HG03521 (cell line): ENCODE data around the gene LRRC71.
"Not testable (repeated sequence)": the region's sequence is repeated elsewhere in the genome, so short reads cannot be mapped to it uniquely, and the experiment has no call there.

Experiments
- ATAC-seq: cut with Tn5 transposase; IDR thresholded peaks from one replicate; pipeline ENCODE4 v1.9.1; 2021; ENCODE audit warnings: mild to moderate bottlenecking, moderate library complexity; ENCODE audit not compliant: unreplicated experiment

LRRC71 gene

GRCh38 chr1:156926695-156927094 is 6.3 kb downstream of the LRRC71 start:
- not testable (repeated sequence) for ATAC-seq

- ATAC-seq: no peak
Measured at GRCh38 chr1:156927215-156928042, 7.0 kb downstream of the LRRC71 start.

DNA sequence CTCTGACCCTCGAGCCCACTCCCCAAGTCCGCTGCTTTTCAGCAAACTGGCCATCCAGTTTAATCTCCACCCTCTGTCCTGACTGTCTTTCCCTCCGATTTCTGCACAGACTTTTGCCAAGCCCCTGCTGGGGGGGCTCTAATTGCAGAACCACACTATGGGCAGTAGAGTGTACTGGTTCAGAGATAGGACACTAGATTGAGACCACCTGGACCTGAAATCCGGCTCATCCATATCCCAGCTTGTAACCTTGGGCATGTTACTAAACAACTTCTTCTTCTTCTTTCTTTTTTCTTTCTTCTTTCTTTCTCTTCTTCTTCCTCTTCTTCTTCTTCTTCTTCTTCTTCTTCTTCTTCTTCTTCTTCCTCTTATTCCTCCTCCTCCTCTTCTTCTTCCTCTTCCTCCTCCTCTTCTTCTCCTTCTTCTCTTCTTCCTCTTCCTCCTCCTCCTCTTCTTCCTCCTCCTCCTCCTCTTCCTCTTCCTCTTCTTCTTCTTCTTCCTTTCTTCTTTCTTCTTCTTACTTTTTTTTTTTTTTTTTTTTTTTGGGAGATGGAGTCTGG is 7.7 kb downstream of the LRRC71 start:
- ATAC-seq: no peak

DNA sequence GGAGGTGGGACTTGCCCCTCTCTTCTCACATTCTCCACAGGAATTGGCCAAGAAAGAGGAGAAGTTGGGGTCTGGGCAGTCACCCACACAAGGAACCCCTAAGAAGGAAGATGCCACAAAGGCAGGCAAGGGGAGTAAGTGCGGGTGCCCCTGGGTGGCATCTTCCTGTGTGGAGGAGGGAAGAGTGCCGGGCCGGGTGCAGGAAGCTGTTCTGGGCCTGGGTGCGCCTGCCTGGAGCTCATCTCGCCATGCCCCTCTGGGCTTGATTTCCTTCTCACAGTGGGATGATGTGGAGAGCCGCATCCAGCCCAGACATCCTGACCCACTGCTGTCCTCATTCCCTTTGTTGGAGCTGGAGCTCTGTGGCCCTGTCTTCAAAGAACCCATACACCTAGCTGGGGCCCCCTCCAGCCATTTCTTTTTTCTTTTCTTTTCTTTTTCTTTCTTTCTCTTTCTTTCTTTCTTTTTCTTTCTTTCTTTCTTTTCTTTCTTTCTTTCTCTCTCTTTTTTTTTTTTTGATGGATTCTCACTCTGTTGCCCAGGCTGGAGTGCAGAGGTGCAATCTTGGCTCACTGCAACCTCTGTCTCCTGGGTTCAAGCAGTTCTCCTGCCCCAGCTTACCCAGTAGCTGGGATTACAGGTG is 9.3 kb downstream of the LRRC71 start:
- ATAC-seq: no peak

DNA sequence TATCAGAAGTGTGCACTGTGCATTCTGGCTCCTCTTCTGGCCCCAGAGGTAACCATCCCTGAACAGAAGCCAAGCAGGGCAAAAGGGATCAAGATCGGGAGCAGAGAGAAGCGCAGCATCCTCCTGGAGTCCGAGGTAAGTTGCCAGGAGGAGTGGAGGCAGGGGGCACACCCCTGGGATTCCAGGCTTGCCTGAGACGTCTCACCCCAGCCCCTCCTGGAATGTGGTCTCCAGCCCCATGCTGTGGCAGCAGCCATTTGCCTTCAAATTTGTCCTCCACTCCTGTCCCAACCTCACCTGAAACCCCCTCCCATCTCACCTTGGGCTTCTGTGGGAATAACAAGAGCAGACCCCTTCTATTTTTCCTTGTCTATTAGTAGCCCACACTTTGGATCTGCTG is 10.1 kb downstream of the LRRC71 start:
- ATAC-seq: no peak

DNA sequence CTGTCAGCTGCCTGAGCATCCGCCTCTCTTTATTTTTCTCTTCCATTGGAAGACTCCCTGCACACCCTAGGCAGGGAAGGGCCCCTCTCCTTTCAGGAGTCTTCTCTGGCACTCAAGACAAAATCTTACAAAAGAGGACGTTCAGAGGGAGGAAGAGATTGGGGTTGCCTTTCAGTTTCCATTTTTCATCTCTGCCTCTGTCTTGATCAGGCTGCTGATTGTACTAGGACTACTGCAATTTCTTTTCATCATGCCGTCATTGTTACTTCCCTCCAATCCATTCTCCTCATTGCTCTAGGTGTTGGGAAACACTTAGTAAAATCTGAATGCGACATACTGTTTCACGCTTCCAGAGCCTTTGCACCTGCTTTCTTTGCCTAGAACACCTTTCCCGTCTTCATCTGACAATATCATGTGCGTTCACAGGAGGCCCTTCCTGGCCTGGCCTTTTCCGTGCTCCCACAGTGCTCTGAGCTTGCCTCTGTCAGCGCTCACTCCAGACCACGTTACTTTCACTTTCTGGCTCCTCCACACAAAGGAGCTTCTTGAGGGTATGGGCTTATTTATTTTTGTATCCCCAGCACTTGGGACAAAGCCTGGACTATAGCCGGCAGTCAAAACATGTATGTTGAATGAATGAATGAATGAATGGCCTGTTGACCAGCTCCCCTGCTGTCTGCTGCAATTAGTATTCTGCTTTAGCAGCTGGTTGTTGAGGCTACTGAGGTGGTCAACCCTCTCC is 10.9 kb downstream of the LRRC71 start:
- no peak for ATAC-seq

DNA sequence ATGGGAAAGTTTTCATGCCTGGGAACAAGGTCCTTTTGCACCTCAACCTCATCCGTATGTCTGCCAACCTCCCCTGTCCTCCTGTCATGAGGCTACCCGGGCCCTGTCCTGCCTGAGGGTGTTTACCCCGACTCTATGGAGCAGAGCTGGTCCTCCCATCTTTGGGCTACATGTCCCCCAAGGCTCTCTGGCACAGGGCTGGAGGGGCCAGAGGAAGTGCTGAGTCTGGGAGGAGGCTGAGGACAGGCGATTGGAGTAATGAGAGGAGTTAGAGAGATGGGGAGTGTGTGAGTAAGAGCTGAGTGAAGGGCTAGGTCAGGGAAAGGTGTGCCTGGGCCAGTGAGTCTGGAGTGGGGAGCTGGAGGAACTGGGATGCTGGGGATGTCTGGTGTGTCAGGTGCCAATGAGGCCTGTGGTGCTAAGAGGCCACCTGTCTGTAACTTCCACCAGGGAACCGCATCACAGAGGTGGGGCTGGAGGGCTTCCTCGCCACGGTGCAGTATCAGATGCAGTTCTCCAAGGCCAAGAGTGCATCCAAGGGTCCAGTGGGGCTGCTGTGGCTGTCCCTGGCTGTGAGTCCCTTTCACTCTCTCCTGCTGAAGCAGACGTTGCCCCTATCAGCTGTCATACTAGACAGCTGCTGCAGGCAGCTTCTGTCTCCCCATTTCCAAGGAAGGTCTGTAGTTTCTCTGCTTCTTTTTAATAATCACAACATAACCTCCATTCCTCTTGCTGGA is 11.7 kb downstream of the LRRC71 start:
- ATAC-seq: no peak

DNA sequence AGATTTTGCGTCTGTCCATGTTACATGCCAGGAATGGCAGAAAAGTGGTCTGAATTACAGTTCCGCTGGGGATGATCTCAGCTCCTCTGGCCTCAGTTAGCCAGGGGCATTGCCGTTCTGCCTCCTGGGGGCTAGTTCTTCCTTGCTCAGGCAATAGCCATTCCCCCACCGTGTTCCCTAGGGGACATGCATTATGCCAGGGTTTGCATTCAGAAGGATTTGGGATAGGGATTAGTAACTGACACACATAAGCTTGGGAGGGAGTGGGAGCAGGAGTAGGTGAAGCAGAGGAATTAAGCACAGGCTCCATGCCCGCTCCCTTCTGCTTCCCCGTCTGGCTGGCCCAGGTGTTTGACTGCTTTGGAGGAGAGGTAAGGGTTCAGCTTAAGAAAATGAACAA is 12.7 kb downstream of the LRRC71 start:
- no peak for ATAC-seq

DNA sequence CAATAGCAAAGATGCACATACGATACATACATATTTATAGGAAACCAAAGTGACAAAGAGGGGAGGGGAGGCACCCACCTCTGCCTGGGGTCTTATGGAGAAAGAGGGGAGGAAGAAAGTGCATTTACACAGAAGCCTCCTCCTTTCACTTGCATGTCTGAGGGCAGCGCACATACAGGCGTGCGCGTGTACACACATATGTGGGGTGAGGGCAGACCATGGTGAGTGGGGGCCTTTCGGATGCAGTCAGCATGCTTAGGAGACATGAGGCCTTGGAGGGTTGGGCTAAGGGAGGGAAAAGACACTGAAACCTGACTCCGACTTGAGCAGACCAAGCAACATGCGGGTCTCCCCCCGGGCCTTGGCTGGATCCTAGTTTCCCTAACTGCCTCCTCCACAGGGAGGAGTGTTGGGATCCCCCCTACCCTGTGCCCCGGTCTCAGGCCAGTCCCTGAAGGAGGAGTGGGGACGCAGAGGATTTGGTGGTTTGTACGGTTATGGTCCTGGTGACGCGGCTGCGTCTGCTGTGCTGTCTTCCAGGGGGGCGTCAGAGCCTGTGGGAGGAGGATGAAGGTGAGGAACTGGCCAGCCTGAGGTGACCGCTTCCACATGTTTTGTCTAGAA is 15.2 kb downstream of the LRRC71 start:
- ATAC-seq: no peak

DNA sequence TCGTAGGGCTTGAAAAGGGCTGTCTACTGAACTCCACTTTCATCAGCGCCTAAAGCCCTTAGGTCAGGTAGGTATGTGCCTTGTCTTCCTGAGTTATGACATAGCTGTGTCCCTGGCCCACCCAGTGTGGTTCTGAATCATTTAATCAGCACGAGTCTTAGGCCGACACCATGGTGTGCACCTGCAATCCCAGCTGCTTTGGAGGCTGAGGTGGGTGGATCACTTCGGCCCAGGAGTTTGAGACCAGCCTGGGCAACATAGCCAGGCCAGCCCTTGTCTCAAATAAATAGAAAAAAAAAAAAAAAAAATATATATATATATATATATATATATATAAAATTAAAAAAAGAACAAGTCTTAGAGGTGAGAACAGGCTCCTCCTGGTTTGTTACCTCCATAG is 15.8 kb downstream of the LRRC71 start:
- no peak for ATAC-seq

DNA sequence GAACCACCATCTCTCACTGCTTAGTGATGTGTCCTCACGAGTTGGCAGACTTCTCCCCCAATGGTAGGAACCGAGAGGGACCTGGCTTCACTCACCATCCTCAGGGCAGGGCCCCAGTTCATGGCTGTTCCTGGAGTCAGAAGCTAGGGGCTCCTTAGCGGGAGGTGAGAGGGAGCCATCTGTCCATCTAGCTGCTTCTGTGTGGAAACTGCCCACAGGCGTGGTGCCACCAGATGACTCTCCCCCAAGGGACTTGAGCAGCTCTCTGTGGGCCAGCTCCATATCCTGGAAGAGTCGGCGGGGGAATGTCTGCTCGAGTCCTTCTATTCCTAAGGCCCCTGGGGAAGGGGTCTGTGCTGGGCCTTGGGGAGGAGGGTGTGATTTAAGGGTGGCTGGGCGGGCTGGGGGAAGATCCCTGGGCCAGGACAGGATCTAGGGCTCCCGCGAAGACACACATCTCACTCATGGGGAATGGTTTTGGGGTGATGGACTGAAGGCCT is 16.3 kb downstream of the LRRC71 start:
- no peak for ATAC-seq

- no peak for ATAC-seq
Measured at GRCh38 chr1:156937883-156938282, 17.5 kb downstream of the LRRC71 start.

DNA sequence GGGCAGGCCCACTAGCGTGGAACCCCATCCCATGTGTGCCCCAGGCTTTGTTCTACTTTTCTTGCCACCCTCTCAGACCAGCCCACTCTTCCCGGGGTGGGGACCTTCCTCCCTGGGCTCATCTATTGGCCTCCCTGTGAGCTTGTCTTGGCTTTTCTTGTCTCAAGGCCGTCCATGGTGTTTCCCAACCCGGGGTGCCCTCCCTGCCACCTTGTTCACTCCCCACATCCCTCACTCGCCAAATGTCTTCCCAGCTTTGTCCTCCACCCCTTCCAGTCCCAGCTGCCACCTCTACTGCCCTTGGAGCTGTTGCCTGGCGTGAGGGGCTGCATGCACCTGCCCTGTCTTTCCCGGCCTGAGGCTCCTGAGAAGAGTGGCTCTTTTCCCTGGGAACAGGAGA is 18.4 kb downstream of the LRRC71 start:
- no peak for ATAC-seq

DNA sequence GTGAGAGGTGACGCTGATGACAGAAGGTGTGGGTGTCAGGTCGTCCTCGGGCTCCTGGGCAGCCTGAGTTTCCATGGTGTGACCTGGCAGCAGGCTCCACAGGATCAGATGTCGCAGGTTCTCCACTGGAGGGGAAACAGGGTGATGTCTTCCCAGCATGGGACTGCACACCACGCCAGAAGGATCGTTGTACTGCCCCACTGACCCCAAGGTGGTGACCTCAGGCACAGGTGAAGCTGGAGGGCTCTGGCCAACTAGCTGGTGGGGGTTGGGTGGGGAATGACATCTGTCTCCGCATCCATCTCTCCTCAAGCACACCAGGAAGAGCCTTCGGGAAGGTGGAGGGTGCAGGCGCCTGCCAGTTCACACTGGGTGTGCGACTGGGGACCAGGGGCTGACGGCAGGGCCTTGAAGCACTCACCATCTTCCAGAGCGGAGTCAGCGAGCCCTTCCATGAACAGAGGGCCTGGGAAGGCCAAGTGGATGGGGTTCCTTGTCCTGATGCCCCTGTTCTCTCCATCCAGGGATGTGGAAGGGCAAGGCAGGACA is 19.4 kb downstream of the LRRC71 start:
- ATAC-seq: no peak

- ATAC-seq: no peak
Measured at GRCh38 chr1:156941675-156942074, 21.2 kb downstream of the LRRC71 start.

DNA sequence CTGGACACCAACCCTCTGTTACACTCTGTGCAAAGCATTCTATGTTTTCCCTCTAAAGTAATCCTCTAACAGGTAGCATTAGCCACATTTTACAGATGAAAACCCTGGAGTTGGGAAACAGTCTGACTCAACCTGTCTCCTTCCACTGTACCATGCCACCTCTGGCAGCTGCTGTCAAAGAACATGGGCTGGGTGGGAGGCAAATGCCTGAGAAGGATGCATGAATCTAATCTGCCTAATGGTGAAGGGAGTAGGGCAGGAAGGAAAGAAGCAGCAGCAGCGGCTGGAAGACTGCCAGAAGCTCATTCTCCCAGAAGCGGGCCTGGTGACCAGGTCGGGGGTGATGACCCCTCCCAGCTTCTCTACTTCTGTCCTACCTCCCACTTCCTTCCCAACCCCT is 21.7 kb downstream of the LRRC71 start:
- ATAC-seq: no peak

GRCh38 chr1:156942576-156942975 is 22.1 kb downstream of the LRRC71 start:
- no peak for ATAC-seq

DNA sequence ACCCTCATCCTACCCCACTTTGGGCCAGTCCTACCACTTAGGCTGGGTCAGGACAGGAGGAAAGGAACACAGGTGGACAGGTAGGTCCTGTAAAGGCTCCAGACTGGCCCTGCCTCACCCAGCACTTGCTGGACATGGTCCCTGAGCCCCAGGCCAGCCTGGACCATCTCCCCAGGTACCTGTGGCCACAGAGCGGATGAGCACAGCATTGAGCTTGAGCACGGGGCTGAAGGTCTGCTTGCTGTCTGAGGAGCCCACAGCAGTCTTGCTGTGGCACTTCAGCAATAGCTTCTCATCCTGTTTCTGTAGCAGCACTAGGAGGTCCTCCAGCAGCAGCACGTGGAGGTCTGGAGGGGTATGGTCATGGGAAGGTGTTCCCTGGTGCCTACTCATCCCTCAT is 23.3 kb downstream of the LRRC71 start:
- ATAC-seq: no peak

GRCh38 chr1:156944268-156944667 is 23.8 kb downstream of the LRRC71 start:
- ATAC-seq: no peak

GRCh38 chr1:156944848-156945247 is 24.4 kb downstream of the LRRC71 start:
- no peak for ATAC-seq
